Hematopoietic multipotent progenitor cell treated with erythropoietin and hydrocortisone succinate and interleukin-3 and kit ligand, for 6 days (in vitro differentiated cells): Measurements from ENCODE around the gene ANAPC16.
"Not testable (repeated sequence)": the region's sequence is repeated elsewhere in the genome, so short reads cannot be mapped to it uniquely, and the experiment has no call there.

Experiments
- DNase-seq: peaks from one replicate; pipeline ENCODE4 v3.0.0-alpha.2; 2015

Gene ANAPC16

DNA sequence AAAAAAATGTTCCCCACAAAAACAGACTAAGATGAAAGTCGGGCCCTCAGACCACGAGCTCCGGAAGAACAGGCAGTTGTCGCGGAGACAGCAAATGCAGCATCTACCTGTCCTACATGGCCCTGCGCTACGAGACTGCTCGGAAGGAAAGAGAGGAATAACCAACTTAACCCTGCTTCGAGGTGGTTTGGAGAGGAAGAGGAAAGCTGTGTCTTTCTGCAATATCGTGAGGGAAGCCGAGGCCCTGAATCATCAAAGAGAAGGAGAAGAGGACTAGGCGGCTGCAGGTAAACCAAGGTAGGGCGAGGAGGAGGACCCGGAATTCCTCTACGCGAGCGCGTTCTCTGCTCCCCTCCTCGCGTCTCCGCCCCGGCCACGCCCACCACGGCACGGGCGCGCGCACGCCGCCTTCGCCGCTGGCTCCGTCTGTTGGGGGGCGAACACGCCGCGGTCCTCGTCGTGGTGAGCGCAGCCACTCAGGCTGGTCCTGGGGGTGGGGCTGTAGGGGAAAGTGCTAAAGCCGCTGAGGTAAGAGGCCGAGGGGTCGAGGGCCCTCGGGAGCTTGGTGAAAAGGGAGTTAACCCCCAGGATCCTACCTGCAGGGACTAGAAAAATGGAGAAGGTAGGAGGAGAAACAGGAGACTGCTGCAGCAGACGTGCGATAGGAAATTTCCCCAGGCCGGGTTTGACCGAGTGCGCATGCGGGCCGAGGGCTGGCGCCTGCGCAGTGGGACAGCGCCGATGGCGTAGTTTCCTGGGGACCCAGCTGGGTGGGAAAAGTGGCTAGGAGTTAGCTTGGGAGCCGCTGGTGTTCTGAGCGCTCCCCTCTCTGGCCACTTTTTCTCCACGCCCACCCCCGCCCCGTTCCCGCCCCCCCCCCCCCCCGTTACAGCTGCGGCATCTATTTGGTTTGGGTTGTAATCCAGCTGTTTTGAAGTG is at the start of gene ANAPC16, which contains the start of gene ASCC1:
Gene ANAPC16, plus strand, starts transcription at position 402 of the 939 bp plus-strand sequence. CDS start 7,903 bp downstream, outside the sequence.
Gene ASCC1, minus strand, starts transcription at position 666 of the 939 bp plus-strand sequence. CDS start 2,978 bp downstream, outside the sequence.
- peak; percentile 94 for DNase-seq

DNA sequence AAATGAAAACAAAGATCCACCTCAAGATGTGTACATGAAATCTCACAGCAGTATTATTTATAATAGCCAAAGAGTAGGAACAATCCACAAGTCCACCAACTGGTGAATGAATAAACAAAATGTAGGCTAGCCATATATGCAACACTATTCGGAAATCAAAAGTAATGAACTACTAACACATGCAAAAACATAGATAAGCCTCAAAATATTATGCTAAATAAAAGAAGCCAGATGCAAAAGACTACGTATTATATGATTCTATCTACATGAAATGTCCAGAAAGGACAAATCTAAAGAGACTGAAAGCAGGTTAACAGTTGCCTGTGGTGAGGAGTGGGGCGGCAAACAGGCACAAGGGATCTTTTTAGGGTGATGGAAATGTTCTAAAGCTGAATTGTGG is 48.7 kb upstream of the ANAPC16 start:
- no peak for DNase-seq

DNA sequence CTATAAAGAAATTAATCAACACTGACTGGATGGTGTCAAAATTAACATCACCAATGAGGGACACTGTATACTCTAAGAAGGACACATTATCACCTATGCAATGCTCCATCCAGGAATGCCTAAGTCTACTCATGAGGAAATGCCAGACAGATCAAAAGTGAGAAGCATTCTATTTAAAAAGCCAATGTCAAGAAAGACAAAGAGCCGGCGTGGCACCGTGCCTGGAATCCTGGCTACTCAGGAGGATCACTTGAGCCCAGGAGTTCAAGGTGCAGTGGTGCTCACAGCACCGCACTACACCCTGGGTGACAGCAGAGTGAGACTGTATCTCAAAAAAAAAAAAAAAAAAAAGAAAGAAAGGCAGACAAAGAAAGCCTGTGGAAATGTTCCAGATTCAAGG is 45.5 kb upstream of the ANAPC16 start:
- DNase-seq, result no peak

DNA sequence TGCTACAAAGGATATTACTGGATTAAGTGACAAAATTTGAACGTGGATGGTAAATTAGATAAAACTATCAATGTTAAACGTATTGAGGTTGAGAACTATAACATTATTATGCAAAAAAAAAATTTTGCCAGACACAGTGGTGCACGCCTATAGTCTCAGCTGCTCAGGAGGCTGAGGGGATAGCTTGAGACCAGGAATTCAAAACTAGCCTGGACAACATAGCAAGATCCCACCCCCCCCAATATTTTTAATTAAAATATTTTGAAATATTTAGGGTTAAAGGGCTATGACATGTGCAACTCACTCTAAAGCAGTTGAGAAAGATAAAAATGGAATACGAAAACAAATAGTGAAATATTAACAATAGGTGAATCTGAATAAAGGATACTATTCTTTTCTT is 45.1 kb upstream of the ANAPC16 start:
- DNase-seq, result no peak

DNA sequence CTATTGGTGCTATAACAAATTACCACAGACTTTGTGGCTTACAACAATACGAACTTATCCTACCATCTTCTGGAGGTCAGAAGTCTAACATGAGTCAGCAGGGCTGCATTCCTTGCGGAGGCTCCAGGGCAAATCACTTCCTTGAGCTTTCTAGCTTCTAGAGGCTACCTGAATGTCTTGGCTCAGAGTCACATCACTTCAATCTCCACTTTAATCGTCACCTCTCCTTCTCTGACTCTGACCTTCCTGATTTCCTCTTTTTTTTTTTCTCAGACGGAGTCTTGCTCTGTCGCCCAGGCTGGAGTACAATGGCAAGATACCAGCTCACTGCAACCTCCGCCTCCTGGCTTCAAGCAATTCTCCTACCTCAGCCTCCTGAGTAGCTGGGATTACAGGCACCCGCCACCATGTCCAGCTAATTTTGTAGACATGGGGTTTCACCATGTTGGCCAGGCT is 44.6 kb upstream of the ANAPC16 start:
- peak; percentile 65 for DNase-seq

DNA sequence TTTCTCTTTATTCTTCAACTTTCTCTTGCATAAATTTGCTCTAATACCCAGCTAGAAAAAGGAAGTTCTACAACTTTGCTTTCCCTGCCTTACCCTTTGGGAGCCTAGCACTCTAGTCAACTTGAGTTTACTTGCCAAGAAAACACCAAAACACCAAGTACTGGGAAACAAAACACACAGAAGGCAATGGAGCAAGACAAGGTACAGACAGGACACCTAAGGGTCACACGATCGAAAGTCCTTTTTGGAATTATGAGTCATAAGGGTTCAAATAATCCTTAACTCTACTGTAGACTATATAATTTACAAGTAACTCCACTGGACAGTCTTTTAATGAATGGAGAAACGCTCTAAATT is 42.6 kb upstream of the ANAPC16 start:
- DNase-seq, result no peak

DNA sequence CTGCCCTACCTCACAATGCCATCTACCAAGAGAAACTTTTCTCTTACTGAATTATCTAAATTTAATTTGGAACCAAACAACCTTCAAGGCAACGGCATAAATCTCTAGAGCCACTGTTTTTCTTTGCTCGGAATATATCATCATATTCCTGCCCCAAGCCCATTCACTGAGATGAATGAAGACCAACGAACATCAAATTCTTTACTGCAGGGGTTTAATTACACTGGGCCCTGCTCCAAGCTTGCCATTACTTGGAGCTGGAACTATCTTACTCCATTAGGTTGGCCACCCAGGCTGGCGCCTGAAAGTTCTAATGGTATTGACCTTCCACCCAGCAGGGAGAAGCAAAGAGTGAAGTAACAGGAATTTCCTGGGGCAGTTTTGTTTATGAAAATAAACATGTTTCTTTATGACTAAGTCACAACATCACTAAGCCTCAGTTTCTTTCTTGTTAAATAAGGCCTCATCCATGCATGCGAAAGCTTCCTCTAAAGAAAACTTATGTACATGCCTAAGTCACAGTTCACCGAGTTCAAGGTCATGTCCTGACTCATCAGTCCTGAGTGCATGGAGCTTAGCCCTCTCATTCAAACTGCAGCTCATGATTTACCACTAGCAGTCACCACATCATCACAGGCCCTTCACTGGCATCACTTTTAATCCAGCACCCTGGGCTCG is 42.1 kb upstream of the ANAPC16 start:
- DNase-seq, result no peak

DNA sequence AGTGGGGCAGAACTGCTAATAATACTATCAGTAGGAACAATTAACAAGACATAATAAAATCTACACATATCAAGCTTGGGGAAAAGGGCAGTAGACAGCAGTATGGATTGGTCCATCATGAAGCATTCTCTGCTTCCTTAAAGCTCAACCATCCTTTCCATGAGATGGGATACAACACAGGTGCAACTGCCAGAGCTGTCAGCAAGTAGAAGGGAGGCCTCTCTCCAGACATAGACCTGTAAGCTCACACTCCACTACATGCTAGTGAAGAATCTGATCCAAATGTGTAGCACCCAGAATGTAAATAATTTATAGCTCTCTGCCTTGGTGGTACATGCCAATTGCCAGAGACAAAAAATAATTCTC is 41.5 kb upstream of the ANAPC16 start:
- DNase-seq, result no peak

DNA sequence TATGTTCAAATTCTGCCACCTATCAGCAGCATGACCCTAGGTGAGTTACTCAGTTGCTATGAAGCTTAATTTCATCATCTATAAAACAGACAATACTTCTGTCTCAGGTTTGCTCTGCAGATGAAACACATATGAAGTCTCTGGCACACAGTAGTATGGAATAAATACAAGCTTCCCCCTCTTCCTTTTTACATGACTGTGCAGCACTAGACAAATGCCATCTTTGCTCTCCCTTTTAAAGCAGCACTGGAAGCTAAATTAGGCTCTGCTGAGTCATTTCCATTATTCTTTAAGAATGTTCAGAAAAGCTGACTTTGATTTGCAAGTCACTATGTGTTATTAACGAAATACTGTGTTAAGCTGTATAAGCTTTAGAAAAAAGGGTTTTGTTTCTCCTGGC is 40.7 kb upstream of the ANAPC16 start:
- no peak for DNase-seq

DNA sequence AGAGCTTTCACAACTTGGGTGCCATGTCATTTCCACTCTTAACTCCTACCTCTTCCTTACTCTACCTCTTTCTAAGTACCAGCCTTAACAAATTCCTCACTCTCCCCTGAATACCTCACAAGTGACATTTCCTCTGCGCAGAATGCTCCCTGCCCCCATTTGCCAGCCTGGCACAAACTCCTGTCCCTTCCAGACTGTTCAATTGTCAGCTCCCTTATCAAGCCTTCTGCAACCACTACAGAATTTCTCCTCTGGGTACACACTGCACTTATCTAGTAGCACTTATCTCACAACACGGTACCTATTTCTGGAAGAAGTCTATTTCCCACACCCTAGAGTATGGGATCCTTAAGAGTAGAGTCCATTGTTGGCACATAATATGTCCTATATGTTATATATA is 39.1 kb upstream of the ANAPC16 start:
- DNase-seq, result peak; percentile 44

DNA sequence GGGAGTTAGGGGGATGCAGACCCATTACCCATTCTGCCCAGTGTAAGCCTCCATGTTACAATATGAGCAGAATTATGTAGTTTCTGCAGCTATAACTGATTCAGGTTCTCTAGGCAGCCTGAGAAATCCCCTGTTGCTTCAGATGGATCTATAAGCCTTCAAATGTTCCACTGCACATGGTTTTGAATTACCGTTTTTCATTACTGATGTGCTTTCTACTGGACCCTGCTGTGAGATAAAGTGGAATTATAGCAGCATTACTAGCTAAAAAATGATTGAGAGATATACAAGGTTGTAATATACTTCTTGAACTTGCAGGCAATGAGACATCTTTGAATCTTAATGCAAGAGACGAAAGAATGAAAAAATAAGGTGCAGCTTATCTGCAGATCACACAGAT is 38.4 kb upstream of the ANAPC16 start:
- DNase-seq, result no peak

DNA sequence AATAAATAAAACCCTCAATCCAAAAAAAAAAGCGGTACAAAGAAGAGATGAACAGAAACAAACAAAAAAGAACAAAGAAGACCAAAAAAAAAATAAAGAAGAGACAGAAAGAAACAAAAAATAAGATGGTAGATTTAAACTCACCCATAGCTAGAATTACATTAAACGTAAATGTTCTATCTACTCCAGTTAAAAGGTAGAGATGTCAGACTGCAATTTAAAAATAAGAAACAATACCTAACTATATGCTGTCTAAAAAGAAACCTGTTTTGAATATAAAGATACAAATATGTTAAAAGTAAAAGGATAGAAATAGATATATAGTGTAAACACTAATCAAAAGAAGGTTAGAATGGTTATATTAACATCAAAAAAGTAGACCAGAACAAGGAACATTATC is 31.7 kb upstream of the ANAPC16 start:
- DNase-seq, result no peak

DNA sequence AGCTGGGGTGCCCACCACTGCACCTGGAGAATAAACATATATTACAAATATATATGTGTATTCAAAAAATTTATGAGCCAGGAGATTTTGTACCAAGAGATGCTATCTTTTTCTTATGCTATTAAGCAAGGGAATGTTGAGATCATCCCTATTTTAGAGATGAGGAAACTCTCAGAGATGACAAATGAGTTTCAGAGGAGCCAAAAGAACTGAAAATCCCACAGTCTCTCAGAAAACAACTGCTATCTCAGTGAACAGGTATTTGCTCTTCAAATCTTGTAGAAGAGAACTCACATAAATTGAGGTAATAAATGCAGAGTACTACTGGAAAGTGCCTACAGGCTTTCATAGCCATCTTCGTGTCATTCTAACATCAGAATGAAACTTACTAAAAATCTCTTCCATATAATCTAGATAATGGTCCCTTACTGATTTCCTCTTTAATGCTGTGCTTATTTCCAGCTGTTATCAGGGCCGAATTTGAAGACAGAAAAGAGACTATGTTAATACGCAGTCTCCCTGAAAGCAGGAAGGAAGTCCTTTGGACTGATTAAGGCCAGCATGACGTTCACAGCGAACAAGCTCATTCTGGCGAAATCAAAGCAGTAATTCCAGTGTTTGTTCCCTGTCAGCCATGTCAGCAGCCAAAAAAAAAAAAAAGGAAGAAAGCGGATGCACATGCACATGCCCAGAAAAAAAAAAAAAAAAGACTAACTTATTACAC is 29.4 kb upstream of the ANAPC16 start:
- DNase-seq, result peak; percentile 38

DNA sequence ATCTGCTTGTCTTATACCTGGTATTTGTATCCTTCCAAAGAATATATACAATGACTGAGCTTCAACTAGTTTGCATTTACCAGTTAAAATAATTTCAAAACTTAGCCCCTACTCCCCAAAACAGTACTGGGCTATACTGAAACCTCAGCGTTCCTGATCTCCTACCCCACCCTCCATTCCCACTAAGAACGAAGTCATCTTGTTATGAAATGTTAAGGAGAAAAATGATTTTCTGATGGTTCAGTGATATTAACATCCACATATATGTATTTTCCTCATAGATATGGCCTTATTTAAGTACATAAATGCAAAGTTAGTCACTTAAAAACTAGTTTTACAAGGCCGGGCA is 28.9 kb upstream of the ANAPC16 start:
- no peak for DNase-seq

DNA sequence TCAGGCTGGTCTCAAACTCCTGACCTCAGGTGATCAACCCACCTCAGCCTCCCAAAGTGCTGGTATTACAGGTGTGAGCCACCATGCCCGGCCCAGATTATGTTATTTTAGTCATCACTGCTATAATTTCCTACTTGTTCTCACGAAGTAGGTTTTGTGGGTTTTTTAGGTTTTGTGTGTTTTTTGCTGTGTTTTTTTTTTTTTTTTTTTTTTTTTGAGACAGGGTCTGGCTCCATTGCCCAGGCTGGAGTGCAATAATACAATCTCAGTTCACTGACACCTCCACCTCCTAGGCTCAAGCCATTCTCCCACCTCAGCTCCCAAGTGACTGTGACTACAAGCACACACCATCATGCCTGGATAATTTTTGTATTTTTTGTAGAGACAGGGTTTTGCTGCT is 20.9 kb upstream of the ANAPC16 start:
- DNase-seq, result no peak

DNA sequence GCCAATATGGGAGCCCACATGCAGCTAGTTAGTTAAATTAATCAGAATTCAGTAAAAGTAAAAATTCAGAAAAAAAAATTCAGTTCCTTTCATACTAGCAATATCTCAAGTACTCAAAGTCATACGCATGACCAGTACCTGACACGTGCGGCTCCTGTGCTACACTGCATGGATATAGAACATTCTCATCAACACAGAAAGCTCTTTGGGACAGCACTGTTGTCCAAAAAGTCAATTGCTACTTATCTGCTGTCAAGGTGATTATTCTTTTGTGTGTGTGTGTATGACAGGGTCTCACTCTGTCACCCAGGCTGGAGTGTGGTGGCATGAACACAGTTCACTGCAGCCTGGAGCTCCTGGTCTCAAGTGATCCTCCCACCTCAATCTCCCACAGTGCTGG is 14.9 kb upstream of the ANAPC16 start:
- DNase-seq, result no peak

DNA sequence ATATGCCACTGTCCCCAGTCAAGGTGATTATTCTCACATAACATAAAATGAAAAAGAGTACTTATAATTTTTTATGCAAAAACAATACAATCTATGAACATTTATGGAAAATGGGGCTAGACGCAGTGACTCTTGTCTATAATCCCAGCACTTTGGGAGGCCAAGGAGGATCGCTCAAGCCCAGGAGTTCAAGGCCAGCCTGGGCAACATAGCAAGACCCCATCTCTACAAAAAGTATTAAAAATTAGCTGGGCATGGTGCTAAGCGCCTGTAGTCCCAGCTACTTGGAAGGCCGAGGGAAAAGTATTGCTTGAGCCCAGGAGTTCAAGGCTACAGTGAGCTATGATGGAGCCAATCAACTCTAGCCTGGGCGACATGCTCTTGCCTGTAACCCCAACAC is 14.5 kb upstream of the ANAPC16 start:
- DNase-seq, result no peak

DNA sequence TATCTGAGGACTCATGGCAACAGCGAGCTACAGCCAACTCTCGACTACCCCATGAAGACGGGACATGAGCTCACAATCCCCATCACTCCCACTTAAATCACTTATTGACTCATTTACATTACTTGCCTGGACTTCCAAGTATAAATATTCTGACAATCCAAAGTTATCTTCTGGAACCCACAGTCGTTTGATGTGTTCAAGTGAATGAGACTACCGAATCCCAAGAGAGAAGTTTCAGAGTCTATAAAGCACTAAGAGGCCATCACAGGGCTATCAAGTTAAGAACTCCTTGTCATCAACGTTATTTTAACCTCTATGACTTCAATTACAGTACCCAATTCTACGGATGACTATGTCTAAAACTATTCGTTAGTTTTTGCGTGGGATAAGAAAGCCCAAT is 11.5 kb upstream of the ANAPC16 start:
- no peak for DNase-seq

DNA sequence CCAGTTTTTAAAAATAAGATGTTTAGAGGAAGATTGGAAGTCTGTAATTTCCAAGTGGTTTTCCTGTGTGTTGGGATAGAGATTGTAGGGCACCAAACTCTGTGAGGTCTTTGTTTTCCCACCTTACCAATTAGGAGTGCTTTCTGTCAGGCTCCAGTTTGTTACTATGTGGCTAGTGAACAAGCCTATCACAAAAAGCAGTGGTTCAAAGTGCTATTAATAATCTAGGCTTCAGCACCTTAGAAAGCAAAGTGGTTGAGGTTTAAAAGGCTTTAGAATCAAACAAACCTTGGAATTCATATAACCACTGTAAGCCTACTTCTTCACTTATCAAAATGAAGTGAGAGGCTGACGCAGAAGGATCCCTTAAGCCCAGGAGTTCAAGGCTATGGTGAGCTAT is 11.1 kb upstream of the ANAPC16 start:
- DNase-seq, result no peak

DNA sequence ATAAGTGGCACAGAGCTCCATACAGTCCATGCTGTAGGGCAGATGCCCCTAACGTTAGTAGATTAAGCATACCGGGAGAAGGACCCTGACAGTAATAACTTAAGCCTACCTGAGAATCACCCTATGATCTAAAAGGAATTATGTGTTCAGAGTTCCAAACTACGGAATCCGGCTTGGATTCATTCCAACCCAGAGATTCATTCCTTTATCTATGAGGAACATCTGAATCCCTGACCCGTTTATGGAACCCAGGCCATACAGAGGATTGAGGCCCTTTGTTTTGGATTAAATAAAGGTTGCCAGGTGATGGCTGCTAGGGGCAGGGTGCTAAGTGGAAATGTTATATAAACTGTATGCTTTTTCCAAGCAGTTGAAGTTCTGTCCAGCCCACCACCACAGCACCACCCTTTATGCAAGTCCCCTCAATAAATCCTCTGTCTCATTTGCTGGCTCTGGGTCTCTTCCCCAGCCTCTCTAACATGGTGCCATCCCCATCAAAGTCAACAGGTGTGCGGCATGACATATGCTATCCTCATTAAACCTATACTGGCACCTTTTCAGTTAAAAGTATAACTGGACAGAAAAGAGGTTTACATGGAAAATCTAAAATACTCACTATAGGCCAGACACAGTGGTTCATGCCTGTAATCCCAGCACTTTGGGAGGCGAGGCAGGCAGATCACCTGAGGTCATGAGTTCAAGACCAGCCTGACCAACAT is 9.1 kb upstream of the ANAPC16 start:
- no peak for DNase-seq

DNA sequence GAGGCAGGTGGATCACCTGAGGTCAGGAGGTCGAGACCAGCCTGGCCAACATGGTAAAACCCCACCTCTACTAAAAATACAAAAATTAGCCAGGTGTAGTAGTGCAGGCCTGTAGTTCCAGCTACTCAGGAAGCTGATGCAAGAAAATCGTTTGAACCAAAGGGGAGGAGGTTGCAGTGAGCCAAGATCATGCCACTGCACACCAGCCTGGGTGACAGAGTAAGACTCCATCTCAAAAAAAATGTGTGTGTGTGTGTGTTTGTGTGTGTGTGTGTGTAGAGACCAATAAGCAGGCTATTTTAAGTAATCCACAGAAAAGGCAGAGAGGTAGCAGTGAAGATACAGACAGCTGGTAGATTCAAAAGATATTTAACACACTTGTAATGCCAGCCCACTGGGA is 7.3 kb upstream of the ANAPC16 start:
- DNase-seq, result not testable (repeated sequence)

DNA sequence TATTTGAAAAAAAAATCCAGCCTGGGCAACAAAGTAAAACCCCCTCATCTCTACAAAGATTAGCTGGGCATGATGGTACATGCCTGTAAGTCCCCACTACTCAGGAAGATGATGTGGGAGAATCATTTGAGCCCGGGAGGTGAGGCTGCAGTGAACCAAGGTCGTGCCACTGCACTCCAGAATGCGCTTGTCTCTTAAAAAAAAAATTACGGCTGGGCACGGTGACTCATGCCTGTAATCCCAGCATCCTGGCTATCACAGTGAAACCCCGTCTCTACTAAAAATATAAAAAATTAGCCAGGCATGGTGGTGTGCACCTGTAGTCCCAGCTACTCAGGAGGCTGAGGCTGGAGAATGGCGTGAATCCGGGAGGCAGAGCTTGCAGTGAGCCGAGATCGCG is 4.4 kb upstream of the ANAPC16 start:
- DNase-seq, result not testable (repeated sequence)

DNA sequence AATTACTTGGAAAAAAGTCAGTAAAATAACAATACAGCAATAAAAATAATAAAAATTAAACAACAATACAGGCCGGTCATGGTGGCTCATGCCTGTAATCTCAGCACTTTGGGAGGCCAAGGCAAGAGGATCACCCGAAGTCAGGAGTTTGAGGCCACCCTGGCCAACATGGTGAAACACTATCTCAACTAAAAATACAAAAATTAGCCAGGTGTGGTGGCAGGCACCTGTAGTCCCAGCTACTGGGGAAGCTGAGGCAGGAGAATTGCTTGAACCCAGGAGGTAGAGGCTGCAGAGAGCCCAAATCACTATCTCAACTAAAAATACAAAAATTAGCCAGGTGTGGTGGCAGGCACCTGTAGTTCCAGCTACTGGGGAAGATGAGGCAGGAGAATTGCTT is 4.0 kb upstream of the ANAPC16 start:
- not testable (repeated sequence) for DNase-seq
